VCaP (cell line): ENCODE measurements around the gene PCED1B.
"Not testable (repeated sequence)": the region's sequence is repeated elsewhere in the genome, so short reads cannot be mapped to it uniquely, and the experiment has no call there.

Source experiments
- H3K27ac ChIP-seq: fragments of 450-650 bp; 2 replicates; pipeline ENCODE4 v1.5.1; 2017
- TF ChIP-seq, protein P1 (sequence below): fragments of 450-650 bp; conservative IDR thresholded peaks from 2 replicates; pipeline ENCODE4 v1.5.1; 2017; ENCODE audit warnings: mild to moderate bottlenecking, moderate library complexity

The PCED1B gene

DNA sequence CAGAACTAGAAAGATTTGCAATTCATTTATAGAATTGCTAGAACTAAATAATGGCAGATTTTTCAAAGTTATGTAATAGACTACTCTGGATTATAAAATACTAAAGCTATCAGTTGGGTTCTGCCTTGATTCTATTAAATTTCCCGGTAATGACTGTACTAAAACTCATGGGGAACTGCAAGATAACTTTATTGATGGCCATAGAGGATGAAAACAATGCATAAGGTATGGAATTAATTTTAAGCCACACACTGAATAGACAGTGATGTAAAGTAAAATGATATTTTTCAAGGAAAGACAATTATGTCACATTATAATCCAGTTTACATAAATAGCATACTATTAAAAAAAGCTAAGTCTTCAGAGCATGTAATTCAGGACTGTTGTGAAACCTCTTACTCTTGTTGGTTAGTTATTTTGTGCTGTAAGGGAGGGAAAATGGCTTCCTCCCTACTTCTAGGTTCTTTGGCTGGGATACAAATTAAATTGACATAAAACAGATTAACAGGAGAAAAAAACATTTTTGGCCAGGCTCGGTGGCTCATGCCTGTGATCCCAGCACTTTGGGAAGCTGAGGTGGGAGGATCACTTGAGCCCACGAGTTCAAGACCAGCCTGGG lies 134.7 kb downstream of the PCED1B start:
- TF ChIP-seq, protein P1, sequence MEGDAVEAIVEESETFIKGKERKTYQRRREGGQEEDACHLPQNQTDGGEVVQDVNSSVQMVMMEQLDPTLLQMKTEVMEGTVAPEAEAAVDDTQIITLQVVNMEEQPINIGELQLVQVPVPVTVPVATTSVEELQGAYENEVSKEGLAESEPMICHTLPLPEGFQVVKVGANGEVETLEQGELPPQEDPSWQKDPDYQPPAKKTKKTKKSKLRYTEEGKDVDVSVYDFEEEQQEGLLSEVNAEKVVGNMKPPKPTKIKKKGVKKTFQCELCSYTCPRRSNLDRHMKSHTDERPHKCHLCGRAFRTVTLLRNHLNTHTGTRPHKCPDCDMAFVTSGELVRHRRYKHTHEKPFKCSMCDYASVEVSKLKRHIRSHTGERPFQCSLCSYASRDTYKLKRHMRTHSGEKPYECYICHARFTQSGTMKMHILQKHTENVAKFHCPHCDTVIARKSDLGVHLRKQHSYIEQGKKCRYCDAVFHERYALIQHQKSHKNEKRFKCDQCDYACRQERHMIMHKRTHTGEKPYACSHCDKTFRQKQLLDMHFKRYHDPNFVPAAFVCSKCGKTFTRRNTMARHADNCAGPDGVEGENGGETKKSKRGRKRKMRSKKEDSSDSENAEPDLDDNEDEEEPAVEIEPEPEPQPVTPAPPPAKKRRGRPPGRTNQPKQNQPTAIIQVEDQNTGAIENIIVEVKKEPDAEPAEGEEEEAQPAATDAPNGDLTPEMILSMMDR, result no peak
- H3K27ac ChIP-seq, result no peak overlapping the region

DNA sequence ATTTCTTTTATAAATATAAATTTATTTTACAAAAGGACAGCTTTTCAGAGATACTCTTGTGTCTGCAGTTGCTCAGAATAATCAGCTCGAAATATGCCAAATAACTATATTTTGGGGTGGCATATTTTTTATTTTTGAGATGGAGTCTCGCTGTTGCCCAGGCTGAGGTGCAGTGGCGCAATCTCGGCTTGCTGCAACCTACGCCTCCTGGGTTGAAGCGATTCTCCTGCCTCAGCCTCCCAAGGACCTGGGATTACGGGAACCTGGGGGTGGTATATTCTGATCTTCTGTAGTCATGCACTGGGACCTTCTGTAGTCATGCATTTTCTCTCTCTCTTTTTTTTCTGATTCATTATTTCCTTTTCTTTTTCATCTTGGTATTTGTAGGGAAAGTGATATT lies 135.3 kb downstream of the PCED1B start:
- no peak overlapping the region for H3K27ac ChIP-seq
- TF ChIP-seq, protein P1, result no peak

DNA sequence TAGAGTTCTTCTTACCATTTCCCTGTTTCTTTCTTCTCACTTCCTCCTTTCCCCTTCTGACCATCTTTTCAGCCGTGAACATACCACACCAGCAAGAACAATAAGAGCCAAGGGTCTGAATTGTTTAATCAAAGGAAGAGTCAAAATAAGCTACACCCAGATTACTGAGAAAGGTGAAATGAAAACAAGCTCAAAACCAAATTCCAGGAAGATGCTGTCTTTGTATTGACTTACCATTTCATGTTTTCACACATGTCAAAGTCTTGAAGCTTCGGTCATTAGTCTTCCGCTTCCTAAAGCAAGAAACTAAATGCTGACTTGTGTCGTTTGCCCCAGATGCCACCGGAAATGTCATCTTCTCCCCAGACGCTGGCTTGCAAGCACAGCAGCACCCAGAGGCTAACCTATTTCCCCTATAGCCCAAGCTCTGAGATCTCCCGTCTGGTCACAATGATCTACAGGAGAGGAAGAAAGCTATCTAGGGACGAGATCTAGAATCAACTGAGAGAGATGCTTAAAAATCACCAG lies 136.8 kb downstream of the PCED1B start:
- TF ChIP-seq, protein P1, result no peak
- H3K27ac ChIP-seq, result no peak overlapping the region

DNA sequence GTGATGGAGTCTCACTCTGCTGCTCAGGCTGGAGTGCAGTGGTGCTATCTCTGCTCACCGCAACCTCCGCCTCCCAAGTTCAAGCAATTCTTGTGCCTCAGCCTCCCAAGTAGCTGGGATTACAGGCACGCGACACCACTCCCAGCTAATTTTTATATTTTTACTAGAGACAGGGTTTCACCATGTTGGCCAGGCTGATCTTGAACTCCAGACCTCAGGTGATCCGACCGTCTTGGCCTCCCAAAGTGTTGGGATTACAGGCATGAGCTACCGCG lies 138.1 kb downstream of the PCED1B start:
- H3K27ac ChIP-seq, result not testable (repeated sequence)

DNA sequence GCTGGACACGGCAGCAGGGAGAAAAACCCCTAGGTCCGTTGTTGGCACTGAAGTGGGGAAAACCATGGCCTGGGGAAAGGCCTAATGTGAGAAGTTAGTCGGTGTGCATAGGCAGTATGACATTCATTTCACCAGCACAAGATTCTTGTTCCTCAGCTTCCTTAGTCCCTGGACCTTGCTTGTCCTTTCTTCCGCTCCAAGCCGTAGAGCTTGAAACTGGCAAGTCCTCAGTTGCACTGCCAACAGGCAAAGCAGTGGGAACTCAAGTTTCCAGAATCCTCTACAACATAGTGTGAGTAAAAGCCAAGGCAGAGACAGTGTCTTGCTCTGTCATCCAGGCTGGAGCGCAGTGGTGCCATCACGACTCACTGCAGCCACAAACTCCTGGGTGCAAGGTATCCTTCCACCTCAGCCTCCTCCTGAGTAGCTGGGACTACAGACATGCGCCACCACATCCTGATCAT lies 138.8 kb downstream of the PCED1B start:
- H3K27ac ChIP-seq, result no peak overlapping the region
- TF ChIP-seq, protein P1, result no peak

DNA sequence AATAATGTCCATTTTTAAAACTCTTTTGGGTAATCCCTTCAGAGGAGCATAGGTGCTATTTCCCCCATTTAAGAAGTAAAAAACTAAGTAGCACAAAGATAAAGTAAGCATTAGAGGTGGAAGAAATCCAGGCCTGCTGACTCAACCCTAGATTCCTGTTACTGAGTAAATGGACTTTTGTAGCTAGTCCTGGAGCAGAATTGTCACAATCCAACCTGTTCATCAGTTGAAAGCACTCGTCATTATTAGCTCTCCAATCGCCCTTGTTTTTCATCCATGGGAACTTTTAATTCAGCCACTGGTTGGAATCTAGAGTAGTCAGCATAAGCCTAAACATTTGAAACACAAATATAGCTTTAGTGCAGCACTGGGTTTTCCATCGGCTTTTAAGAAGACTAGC lies 139.8 kb downstream of the PCED1B start:
- TF ChIP-seq, protein P1, result no peak
- H3K27ac ChIP-seq, result no peak overlapping the region

DNA sequence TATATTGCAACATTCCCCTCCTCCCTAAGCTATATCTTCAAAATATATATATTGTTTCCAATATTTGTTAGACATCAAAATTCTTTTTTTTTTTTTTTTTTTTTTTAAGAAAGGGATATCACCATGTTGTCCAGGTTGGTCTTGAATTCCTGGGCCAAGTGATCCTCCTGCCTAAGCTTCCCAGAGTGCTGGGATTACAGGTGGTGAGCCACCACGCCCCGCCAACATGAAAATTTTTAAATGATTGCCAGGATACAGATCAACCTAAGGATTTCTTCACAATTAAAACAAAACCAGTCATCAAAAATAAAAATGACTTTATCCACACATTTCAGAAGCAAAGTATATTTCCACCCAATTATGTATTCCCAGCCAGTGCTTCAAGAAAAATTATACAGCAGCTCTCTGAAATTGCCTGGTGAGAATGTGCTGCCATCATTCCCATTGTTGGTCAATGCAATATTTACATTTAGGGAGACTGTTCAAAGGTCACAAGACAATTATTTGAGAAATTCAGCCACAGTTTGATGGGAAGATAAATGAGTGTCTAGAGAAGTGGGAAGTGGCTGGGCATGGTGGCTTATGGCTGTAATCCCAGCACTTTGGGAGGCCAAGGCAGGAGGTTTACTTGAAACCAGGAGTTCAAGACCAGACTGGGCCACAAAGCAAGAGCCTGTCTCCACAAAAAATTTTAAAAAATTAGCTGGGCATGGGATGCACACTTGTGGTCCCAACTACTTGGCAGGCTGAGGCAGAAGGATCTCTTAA lies 142.0 kb downstream of the PCED1B start:
- TF ChIP-seq, protein P1, result no peak
- no peak overlapping the region for H3K27ac ChIP-seq

DNA sequence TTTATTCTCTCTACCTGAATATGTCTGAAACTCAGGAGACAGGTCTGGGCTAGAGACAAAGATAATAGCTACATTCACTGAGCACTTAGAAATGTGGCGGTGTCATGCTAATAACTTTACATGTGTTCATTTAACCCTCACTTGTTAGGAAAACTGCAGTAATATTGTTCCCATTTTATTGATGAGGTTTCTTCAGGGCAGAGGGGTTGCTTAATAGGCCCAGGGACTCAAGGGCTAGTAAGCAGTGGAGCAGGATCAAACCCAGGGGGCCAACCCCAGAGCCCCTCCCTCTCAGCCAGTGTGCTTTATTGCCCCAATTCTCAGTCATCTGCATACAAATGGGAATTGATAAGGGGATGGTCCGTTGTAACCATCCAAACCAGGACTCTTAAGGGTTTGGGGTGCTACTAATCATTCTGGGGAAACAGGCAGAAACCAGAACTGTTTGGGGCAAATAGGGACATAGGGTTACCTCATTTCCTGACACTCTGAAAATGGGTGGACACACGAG lies 143.2 kb downstream of the PCED1B start:
- TF ChIP-seq, protein P1, result no peak
- peak overlapping the region; percentile 61; the same call in 1 of the 2 replicates for H3K27ac ChIP-seq
